GM12864 (cell line): ENCODE measurements around the gene PLCL1.

Experiments
- DNase-seq: peaks from one replicate; pipeline ENCODE4 v3.0.0-alpha.2; 2011; ENCODE audit warnings: low read depth
- H3K4me3 ChIP-seq: 2 replicates; pipeline ENCODE4 v1.5.1; 2011; ENCODE audit warnings: mild to moderate bottlenecking, low read depth, low read length, control low read depth
- TF ChIP-seq, protein P1 (sequence below): IDR thresholded peaks from 2 replicates; pipeline ENCODE4 v1.5.1; 2011; ENCODE audit warnings: low read depth, mild to moderate bottlenecking, moderate library complexity, low read length, control low read depth, inconsistent platforms; ENCODE audit errors: missing control alignments

The PLCL1 gene

DNA sequence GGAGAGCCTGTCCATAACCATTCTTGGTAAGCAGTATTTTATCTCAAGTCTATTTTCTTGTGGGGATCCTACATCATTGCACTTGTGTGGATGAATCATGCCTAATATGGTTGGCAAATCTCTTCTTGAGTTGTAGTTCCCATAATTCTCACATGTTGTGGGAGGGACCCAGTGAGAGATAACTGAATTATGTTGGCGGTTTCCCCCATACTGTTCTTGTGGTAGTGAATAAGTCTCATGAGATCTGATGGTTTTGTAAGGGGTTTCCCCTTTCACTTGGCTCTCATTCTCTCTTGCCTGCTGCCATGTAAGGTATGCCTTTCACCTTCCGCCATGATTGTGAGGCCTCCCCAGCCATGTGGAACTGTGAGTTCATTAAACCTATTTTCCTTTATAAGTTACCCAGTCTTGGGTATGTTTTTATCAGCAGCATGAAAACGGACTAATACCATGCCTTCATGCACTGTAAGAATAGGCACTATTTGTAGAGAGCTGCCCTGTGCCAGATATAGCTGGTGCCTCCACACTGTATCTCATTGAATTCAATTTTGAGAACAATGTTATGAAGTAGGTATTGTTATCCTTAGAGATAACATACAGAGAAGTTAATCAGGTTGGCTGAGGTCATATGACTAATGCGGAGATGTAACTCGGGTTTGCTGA lies 148.3 kb downstream of the PLCL1 start:
- no peak for DNase-seq
- H3K4me3 ChIP-seq, result no peak overlapping the region
- TF ChIP-seq, protein P1, sequence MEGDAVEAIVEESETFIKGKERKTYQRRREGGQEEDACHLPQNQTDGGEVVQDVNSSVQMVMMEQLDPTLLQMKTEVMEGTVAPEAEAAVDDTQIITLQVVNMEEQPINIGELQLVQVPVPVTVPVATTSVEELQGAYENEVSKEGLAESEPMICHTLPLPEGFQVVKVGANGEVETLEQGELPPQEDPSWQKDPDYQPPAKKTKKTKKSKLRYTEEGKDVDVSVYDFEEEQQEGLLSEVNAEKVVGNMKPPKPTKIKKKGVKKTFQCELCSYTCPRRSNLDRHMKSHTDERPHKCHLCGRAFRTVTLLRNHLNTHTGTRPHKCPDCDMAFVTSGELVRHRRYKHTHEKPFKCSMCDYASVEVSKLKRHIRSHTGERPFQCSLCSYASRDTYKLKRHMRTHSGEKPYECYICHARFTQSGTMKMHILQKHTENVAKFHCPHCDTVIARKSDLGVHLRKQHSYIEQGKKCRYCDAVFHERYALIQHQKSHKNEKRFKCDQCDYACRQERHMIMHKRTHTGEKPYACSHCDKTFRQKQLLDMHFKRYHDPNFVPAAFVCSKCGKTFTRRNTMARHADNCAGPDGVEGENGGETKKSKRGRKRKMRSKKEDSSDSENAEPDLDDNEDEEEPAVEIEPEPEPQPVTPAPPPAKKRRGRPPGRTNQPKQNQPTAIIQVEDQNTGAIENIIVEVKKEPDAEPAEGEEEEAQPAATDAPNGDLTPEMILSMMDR, result no peak

DNA sequence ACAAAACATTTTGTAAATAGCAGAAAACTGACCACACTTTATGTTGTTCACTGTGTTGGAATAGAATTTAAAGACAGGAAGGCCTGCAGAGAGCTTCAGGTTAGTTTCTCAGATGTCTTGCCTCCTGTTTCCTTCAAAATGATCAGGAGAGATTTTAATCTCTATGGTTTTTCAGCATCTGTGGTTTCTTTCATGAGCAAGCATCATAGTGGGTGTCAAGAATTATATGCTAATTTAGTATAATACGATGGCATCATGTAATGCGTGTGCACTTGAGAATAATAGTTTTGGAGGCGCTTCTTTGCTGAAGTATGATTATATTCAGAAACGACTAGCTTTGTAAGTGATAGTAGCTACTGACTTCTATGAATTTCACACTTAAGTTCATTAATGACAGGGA lies 149.9 kb downstream of the PLCL1 start:
- no peak overlapping the region for H3K4me3 ChIP-seq
- DNase-seq, result no peak
- TF ChIP-seq, protein P1, result no peak

DNA sequence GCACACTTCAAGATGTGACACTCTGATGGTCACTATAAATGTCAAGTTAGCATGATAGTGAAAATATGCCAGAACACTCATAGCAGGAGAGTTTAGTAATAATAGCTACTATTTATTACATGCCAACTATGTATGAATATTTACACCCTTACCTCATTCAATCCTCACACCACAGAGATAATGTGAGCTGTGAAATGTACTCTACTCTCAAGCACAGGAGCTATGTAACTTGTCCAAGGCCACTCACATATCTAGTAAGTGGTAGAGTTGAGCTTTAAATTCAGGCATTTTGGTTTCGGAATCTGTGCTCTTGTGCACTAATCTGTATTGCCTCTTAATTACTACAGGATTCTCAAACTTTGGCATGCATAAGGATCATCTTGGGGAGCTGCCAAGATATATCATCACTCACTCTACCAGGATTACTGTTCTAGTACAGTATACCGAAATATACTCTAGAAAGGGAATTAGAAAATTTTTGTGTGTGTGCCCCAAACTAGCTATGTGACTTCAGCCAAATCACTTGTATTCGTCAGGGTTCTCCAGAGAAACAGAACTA lies 154.3 kb downstream of the PLCL1 start:
- TF ChIP-seq, protein P1, result no peak
- H3K4me3 ChIP-seq, result no peak overlapping the region
- no peak for DNase-seq

DNA sequence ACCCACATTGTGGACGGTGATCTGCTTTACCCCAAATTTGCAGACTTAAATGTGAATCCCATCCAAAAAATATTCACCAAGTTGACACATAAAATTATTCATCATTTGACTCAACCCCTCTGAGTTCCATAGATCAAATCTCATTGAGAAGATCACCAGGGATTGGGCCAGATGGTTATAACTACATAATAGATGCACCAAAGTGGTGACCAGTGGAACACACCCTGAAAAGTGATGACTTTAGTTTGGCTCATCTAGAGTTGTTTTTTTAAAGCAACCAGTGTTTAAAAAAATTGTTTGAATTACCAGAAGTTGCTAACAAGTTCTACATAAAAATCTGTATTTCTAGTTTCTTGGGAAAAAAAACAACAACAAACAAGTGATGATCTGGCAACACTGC lies 155.0 kb downstream of the PLCL1 start:
- no peak overlapping the region for H3K4me3 ChIP-seq
- no peak for DNase-seq
- TF ChIP-seq, protein P1, result no peak

DNA sequence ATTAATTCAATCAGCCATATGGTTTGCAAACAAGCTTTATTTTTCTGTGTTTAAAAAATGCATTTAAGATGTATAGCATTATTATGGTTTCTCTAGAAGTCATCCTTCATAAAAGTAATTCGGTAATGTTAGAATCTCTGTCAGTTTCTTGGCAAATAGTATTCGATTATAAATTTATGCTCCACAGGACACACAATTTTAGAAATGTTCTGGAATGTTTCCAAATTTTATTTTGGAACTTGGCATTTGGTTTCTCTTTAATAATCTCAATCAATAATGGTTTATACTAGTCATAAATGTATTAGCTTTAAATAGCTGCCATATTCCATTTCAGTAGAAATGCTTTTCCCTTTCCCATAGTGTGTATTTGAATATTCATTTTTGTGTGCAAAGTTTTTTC lies 156.4 kb downstream of the PLCL1 start:
- no peak for DNase-seq
- TF ChIP-seq, protein P1, result no peak
- no peak overlapping the region for H3K4me3 ChIP-seq

DNA sequence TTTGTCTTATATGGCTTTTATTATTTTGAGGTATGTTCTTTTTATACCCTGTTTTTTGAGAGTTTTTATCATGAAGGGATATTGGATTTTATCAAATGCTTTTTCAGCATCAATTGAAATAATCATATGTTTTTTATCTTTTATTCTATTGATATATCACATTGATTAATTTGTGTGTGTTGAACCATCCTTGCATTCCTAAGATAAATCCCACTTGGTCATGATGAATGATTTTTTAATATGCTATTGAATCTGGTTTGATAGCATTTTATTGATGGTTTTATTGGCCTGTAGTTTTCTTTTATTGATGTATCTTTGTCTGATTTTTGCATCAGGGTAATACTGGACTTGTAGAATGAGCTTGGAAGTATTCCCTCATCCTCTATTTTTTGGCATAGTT lies 160.3 kb downstream of the PLCL1 start:
- H3K4me3 ChIP-seq, result no peak overlapping the region
- TF ChIP-seq, protein P1, result no peak
- no peak for DNase-seq

DNA sequence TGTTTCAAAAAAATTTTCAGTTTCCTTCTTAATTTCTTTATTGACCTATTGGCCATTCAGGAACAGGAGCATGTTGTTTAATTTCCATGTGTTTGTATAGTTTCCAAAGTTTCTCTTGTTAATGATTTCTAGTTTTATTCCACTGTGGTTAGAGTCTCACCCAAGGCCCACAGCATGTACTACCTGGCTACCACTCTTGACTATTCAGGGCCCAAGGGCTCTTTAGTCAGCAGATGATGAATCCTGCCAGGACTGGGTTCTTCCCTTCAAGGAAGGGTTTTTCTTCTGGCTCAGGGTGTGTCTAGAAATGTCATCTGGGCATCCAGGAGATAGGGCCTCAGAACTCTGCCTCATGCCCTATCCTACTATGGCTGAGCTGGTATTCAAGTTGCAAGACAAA lies 161.4 kb downstream of the PLCL1 start:
- no peak for DNase-seq
- H3K4me3 ChIP-seq, result no peak overlapping the region
- TF ChIP-seq, protein P1, result no peak
